Stimulated activated CD4-positive, alpha-beta T cell treated with anti-CD3 and anti-CD28 coated beads, Interleukin-2, amount 100 ng/mL, for 48 hours (primary cell): Measurements from ENCODE around the gene ABCA12.

ENCODE experiments used
- DNase-seq, 2 donors: peaks; one replicate each; pipeline ENCODE4 v3.0.0-alpha.2; 2020

The ABCA12 gene

DNA sequence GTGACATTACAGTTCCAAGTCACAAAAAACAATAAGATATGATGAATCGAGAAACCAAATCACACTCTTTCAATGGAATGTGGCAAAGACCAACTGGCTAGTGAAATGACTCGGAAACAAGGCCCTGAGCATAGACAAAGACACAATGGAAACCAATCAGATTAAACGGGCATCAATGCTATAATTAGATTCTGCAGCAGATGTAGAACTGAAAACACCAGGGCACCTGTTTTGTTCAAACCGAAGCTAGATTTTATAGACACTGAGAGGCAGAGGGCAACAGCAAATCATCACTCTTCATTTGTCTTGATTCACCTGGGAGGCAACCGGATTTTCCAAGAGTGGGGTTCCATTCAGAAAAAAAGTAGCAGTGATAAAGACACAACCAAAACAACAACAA lies 236.1 kb downstream of the ABCA12 start:
- DNase-seq: no peak

DNA sequence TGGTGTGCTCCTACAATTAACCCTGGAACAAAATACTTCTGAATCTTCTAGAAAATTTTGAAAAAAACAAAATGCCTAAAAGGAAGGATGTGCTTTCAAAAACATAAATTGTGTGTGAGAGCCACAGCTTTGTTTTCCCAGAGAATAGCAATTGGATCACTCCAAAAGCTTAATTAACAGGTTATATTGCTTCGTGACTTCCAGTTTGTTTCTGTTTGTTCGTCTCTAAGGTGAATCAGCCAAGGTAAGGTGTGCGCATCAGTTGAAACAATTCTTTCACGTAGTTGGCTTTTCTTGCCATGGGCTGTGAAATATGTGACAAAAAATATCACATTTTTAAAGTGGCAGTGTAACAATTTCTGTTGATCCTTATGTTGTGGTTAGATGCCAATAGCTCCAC lies 238.7 kb downstream of the ABCA12 start:
- DNase-seq: no peak

DNA sequence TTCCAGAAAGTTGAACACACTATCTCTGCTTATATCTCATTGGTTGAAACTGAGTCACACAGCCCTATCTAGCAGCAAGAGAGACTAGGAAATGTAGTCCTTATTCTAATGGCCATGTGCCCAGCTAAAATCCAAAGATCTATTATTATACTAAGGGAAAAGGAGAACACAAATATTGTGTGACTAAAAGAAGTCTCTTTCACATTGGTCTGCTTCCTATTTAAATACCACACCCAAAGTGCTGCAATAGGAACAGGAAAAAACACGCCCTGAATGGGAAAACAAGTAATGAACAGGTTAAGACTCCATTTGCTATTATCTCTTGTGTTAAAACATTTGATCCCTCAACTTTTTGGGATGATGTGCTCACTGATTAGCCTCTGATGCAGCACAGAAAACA lies 242.2 kb downstream of the ABCA12 start:
- no peak for DNase-seq

DNA sequence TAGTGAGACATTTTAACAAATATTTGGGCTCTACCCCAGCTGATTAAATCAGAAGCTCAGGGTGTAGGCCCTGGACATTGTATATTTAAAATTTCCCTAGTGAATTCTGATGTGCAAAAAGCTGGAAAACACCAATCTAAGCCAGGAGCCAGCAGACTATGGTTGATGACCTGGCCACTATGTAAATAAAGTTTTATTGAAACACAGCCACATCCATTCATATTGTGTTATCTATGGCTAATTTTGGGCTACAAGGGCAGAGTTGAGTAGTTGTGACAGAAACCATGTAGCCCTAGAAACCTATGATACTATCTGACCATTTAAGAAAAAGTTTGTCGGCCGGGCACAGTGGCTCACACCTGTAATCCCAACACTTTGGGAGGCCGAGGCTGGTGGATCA lies 243.0 kb downstream of the ABCA12 start:
- no peak for DNase-seq

DNA sequence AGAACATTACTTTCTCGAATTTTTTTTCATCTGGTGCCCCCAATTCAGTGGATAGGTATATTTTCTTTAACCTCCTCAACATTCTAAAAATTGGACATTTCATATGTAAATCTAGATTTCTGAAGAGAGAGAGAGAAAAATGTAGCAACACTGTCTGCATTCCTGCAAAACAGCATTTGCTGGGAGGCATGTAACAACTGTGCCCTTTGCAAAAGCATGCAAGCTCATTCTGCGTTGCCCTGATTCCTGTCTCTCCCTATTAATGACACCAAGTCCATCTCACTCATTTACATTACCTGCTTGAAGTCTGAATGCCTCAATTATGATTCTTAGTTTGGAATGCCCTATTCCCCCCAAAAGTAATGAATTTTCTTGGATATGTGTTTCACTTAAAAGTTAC lies 249.1 kb downstream of the ABCA12 start:
- no peak for DNase-seq

DNA sequence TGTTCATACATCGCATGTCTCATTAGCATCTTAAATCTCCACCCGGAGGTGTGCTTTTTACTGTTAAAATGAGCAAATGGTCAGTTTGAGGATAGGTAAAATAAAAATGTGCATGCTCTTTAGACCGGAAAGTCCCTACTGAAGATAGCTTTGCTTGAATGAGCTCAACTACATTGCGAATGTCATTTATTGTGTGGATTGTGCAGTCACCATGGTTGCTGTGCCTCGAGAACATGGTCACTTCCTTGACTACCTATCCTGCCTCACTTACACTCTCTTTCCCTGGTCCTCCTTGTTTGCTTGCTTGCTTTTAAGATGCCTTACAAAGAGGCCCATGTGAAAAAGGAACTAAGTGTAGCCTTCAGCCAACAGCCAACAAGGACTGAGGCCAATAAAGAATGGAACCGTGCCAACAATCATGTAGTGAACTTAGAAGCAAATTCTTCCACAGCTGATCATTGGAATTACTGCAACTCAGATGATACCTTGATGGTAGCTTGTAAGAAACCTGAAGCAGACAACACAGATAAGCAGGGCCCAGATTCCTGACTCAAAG lies 256.7 kb downstream of the ABCA12 start:
- no peak for DNase-seq
